Mesenchymal stem cell (in vitro differentiated cells and primary cell): ENCODE measurements around the gene PPP3CA.

Experiments
- DNase-seq: peaks from one replicate; pipeline ENCODE4 v3.0.0-alpha.2; 2013
- H2AFZ ChIP-seq: one replicate; pipeline ENCODE4 v1.6.1; 2013; ENCODE audit warnings: low read depth, mild to moderate bottlenecking, control low read depth, inconsistent platforms, low read length, moderate library complexity
- H2AK5ac ChIP-seq: 2 replicates; pipeline ENCODE4 v1.6.1; 2013; ENCODE audit warnings: low read length, moderate library complexity, mild to moderate bottlenecking, inconsistent platforms; ENCODE audit not compliant: severe bottlenecking
- H2BK120ac ChIP-seq: one replicate; pipeline ENCODE4 v1.6.1; 2013; ENCODE audit warnings: low read depth, mild to moderate bottlenecking, inconsistent platforms, low read length, moderate library complexity
- H2BK12ac ChIP-seq, 2 experiments: one replicate each; pipeline ENCODE4 v1.6.1; 2013; ENCODE audit warnings: inconsistent platforms in 2 of 2, low read length in 2 of 2, mild to moderate bottlenecking in 2 of 2, moderate library complexity in 2 of 2, control low read depth in 1 of 2
- H2BK15ac ChIP-seq: one replicate; pipeline ENCODE4 v1.6.1; 2013; ENCODE audit warnings: mild to moderate bottlenecking, low read depth, inconsistent platforms; ENCODE audit not compliant: poor library complexity, severe bottlenecking
- H2BK5ac ChIP-seq: 2 replicates; pipeline ENCODE4 v1.6.1; 2013; ENCODE audit warnings: low read depth, mild to moderate bottlenecking, low read length, control low read depth, inconsistent platforms; ENCODE audit not compliant: poor library complexity, severe bottlenecking
- H3K14ac ChIP-seq, 2 experiments: one replicate each; pipeline ENCODE4 v1.6.1; 2013; ENCODE audit warnings: inconsistent platforms in 2 of 2, low read length in 2 of 2, control low read depth in 1 of 2, mild to moderate bottlenecking in 1 of 2, moderate library complexity in 1 of 2
- H3K18ac ChIP-seq, 2 experiments: one replicate each; pipeline ENCODE4 v1.6.1; 2013; ENCODE audit warnings: inconsistent platforms in 2 of 2, low read length in 2 of 2, control low read depth in 1 of 2, low read depth in 1 of 2, mild to moderate bottlenecking in 1 of 2
- H3K23ac ChIP-seq, 2 experiments: one replicate each; pipeline ENCODE4 v1.6.1; 2013; ENCODE audit warnings: inconsistent platforms in 2 of 2, low read length in 2 of 2, mild to moderate bottlenecking in 2 of 2, moderate library complexity in 2 of 2, control low read depth in 1 of 2
- H3K27ac ChIP-seq: 2 replicates; pipeline ENCODE4 v1.5.1; 2013; ENCODE audit warnings: mild to moderate bottlenecking, moderate library complexity, low read length, control low read depth, inconsistent platforms; ENCODE audit not compliant: poor library complexity, severe bottlenecking
- H3K27me3 ChIP-seq, 2 experiments: 2 replicates each; pipeline versions ENCODE4 v1.6.1 to v1.7.0; 2013; ENCODE audit warnings: low read length in 2 of 2, mild to moderate bottlenecking in 2 of 2, moderate library complexity in 2 of 2, control low read depth in 1 of 2, inconsistent platforms in 1 of 2; ENCODE audit not compliant: control insufficient read depth in 1 of 2, insufficient read depth in 1 of 2
- H3K36me3 ChIP-seq, 2 experiments: 2 replicates each; pipeline versions ENCODE4 v1.6.1 to v1.7.0; 2013; ENCODE audit warnings: low read length in 2 of 2, control low read depth in 1 of 2, inconsistent platforms in 1 of 2, low read depth in 1 of 2, mild to moderate bottlenecking in 1 of 2; ENCODE audit not compliant: insufficient read depth in 2 of 2, control insufficient read depth in 1 of 2
- H3K4ac ChIP-seq, 2 experiments: one replicate each; pipeline ENCODE4 v1.6.1; 2013; ENCODE audit warnings: inconsistent platforms in 2 of 2, low read length in 2 of 2, mild to moderate bottlenecking in 2 of 2, moderate library complexity in 2 of 2, control low read depth in 1 of 2, low read depth in 1 of 2
- H3K4me1 ChIP-seq: 2 replicates; pipeline ENCODE4 v1.6.1; 2013; ENCODE audit warnings: low read depth, low read length, control low read depth; ENCODE audit not compliant: control insufficient read depth, insufficient read depth
- H3K4me2 ChIP-seq: 2 replicates; pipeline ENCODE4 v1.6.1; 2013; ENCODE audit warnings: low read length, mild to moderate bottlenecking, inconsistent platforms; ENCODE audit not compliant: poor library complexity, severe bottlenecking
- H3K4me3 ChIP-seq, 2 experiments: 2 replicates each; pipeline versions ENCODE4 v1.5.1 to v1.7.0; 2013; ENCODE audit warnings: low read length in 2 of 2, mild to moderate bottlenecking in 2 of 2, control low read depth in 1 of 2, low read depth in 1 of 2; ENCODE audit not compliant: insufficient read depth in 1 of 2
- H3K79me1 ChIP-seq: replicated peaks from 2 replicates; pipeline ENCODE4 v1.6.1; 2013; ENCODE audit warnings: mild to moderate bottlenecking, control low read depth, low read length, inconsistent platforms; ENCODE audit not compliant: poor library complexity, severe bottlenecking
- H3K9ac ChIP-seq: 2 replicates; pipeline ENCODE4 v1.7.0; 2013; ENCODE audit warnings: mild to moderate bottlenecking, low read length, moderate library complexity
- H3K9me3 ChIP-seq: 2 replicates; pipeline ENCODE4 v1.7.0; 2013; ENCODE audit warnings: mild to moderate bottlenecking, low read length; ENCODE audit not compliant: control insufficient read depth
- H4K8ac ChIP-seq: one replicate; pipeline ENCODE4 v1.6.1; 2013; ENCODE audit warnings: inconsistent platforms, mild to moderate bottlenecking, low read length, moderate library complexity
- H4K91ac ChIP-seq: one replicate; pipeline ENCODE4 v1.6.1; 2013; ENCODE audit warnings: mild to moderate bottlenecking, low read length, inconsistent platforms
- WGBS: methylation state at CpG from one replicate; pipeline ENCODE4 v1.1.7; 2013; ENCODE audit warnings: mixed read lengths; 5-methylcytosine and 5-hydroxymethylcytosine counted together

The PPP3CA gene

GRCh38 chr4:101141230-101141629, 206.1 kb downstream of the PPP3CA start:
- no peak overlapping the region for H3K4me2 ChIP-seq
- no peak overlapping the region for H3K9ac ChIP-seq
- no peaks in the 10 kb centered on the region for H3K36me3 ChIP-seq
- H3K79me1 ChIP-seq, result peaks cover 7% of the 10 kb centered on the region
- H2AK5ac ChIP-seq, result no peak overlapping the region
- no peak overlapping the region for H3K14ac ChIP-seq
- H3K4me1 ChIP-seq, result peaks cover 3% of the 10 kb centered on the region
- H4K91ac ChIP-seq, result no peak overlapping the region
- 97% methylated on average over 5 of the region's 5 CpGs for WGBS
- H2BK5ac ChIP-seq, result no peak overlapping the region
- no peak for DNase-seq
- no peaks in the 10 kb centered on the region for H3K27me3 ChIP-seq
- H3K27ac ChIP-seq, result no peak overlapping the region
- no peak overlapping the region for H4K8ac ChIP-seq
- no peak overlapping the region for H3K23ac ChIP-seq
- no peak overlapping the region for H3K4ac ChIP-seq
- H2BK15ac ChIP-seq, result no peak overlapping the region
- H3K18ac ChIP-seq, result no peak overlapping the region
- no peaks in the 10 kb centered on the region for H3K9me3 ChIP-seq
- H2AFZ ChIP-seq, result no peak overlapping the region
- no peak overlapping the region for H2BK12ac ChIP-seq
- no peak overlapping the region for H2BK120ac ChIP-seq
- H3K4me3 ChIP-seq, result no peak overlapping the region

- no peak overlapping the region for H2BK12ac ChIP-seq
- H3K4me1 ChIP-seq, result peaks cover 3% of the 10 kb centered on the region
These were observed 207.1 kb downstream of the PPP3CA start for GRCh38 chr4:101140228-101140627.

GRCh38 chr4:101136373-101137370, 210.7 kb downstream of the PPP3CA start:
- H2BK120ac ChIP-seq, result no peak overlapping the region
- H2AFZ ChIP-seq, result no peak overlapping the region
- H3K36me3 ChIP-seq, result no peaks in the 10 kb centered on the region
- DNase-seq, result no peak
- no peak overlapping the region for H3K4ac ChIP-seq
- no peaks in the 10 kb centered on the region for H3K9me3 ChIP-seq
- no peak overlapping the region for H2BK12ac ChIP-seq
- H2BK15ac ChIP-seq, result no peak overlapping the region
- no peak overlapping the region for H4K8ac ChIP-seq
- no peak overlapping the region for H2BK5ac ChIP-seq
- H3K4me1 ChIP-seq, result peaks cover 3% of the 10 kb centered on the region
- H3K79me1 ChIP-seq, result peaks cover 10% of the 10 kb centered on the region
- H3K18ac ChIP-seq, result no peak overlapping the region
- H2AK5ac ChIP-seq, result no peak overlapping the region
- no peak overlapping the region for H3K23ac ChIP-seq
- 90% methylated on average over 8 of the region's 8 CpGs for WGBS
- no peak overlapping the region for H3K14ac ChIP-seq
- no peak overlapping the region for H3K4me2 ChIP-seq
- no peak overlapping the region for H3K9ac ChIP-seq
- H3K27me3 ChIP-seq, result no peaks in the 10 kb centered on the region
- H4K91ac ChIP-seq, result no peak overlapping the region
- H3K27ac ChIP-seq, result no peak overlapping the region
- no peak overlapping the region for H3K4me3 ChIP-seq

More at GRCh38 chr4:101140228-101140627, 207.1 kb downstream of the PPP3CA start:
- Histone ChIP-seq H4K8ac (no peak overlapping the region), H3K79me1 (peaks cover 9% of the 10 kb centered on the region), H3K27me3 (no peaks in the 10 kb centered on the region), H3K14ac (no peak overlapping the region), H2BK15ac (no peak overlapping the region), H3K18ac (no peak overlapping the region), H3K4me3 (no peak overlapping the region), H3K4ac (no peak overlapping the region), H3K9ac (no peak overlapping the region), H3K9me3 (no peaks in the 10 kb centered on the region), H3K23ac (no peak overlapping the region), H3K27ac (no peak overlapping the region), H3K4me2 (no peak overlapping the region), H2BK5ac (no peak overlapping the region), H4K91ac (no peak overlapping the region), H2AK5ac (no peak overlapping the region), H3K36me3 (no peaks in the 10 kb centered on the region), H2AFZ (no peak overlapping the region), H2BK120ac (no peak overlapping the region)
- no peak for DNase-seq

GRCh38 chr4:101135371-101136010, 211.8 kb downstream of the PPP3CA start:
- Histone ChIP-seq H3K9ac (peak overlapping the region; percentile 18), H3K27me3 (no peaks in the 10 kb centered on the region), H3K4ac (no peak overlapping the region), H3K27ac (no peak overlapping the region), H2AFZ (no peak overlapping the region), H3K4me2 (no peak overlapping the region), H2BK120ac (no peak overlapping the region), H3K79me1 (peaks cover 13% of the 10 kb centered on the region), H3K36me3 (no peaks in the 10 kb centered on the region), H4K8ac (no peak overlapping the region), H3K4me3 (peak overlapping the region in 1 of 2 experiments; percentile 28), H3K14ac (no peak overlapping the region), H3K23ac (no peak overlapping the region), H3K4me1 (peaks cover 4% of the 10 kb centered on the region), H2BK12ac (no peak overlapping the region), H2BK5ac (no peak overlapping the region), H2AK5ac (no peak overlapping the region), H4K91ac (no peak overlapping the region), H2BK15ac (no peak overlapping the region), H3K18ac (no peak overlapping the region), H3K9me3 (no peaks in the 10 kb centered on the region)
- DNase-seq, result no peak
- 88% methylated on average over 3 of the region's 3 CpGs for WGBS
